Gastrocnemius medialis (tissue), 4 donors: ENCODE measurements around the gene AQP12B.
"Not testable (repeated sequence)": the region's sequence is repeated elsewhere in the genome, so short reads cannot be mapped to it uniquely, and the experiment has no call there.

Experiments
- POLR2A ChIP-seq, 2 donors: fragments of 450-650 bp; IDR thresholded peaks; one replicate each; pipeline ENCODE4 v1.6.1; 2017; ENCODE audit warnings: antibody characterized with exemption in 2 of 2, mild to moderate bottlenecking in 2 of 2, moderate library complexity in 2 of 2
- TF ChIP-seq, protein P1 (sequence below), 5 experiments: fragments of 450-650 bp in 3 of 5; fragments of 200-600 bp in 2 of 5; sonication (generic) in 2 of 5; IDR thresholded peaks in 4 of 5; conservative IDR thresholded peaks in 1 of 5; 1 replicate in 4 of 5; 2 replicates in 1 of 5; pipeline ENCODE4 v1.5.1; 2016 to 2019; ENCODE audit warnings: antibody characterized with exemption in 5 of 5, mild to moderate bottlenecking in 3 of 5, moderate library complexity in 3 of 5

- TF ChIP-seq, protein P1, sequence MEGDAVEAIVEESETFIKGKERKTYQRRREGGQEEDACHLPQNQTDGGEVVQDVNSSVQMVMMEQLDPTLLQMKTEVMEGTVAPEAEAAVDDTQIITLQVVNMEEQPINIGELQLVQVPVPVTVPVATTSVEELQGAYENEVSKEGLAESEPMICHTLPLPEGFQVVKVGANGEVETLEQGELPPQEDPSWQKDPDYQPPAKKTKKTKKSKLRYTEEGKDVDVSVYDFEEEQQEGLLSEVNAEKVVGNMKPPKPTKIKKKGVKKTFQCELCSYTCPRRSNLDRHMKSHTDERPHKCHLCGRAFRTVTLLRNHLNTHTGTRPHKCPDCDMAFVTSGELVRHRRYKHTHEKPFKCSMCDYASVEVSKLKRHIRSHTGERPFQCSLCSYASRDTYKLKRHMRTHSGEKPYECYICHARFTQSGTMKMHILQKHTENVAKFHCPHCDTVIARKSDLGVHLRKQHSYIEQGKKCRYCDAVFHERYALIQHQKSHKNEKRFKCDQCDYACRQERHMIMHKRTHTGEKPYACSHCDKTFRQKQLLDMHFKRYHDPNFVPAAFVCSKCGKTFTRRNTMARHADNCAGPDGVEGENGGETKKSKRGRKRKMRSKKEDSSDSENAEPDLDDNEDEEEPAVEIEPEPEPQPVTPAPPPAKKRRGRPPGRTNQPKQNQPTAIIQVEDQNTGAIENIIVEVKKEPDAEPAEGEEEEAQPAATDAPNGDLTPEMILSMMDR (IDR thresholded peaks at IDR 0.05 in 4 of 5, conservative IDR thresholded peaks at IDR 0.05 in 1 of 5): not testable (repeated sequence)
- not testable (repeated sequence) for TF ChIP-seq POLR2A (IDR thresholded peaks at IDR 0.05)
Observed at GRCh38 chr2:240699835-240700234, 17.1 kb upstream of the AQP12B start.
